Fibroblast of pulmonary artery (primary cell): ENCODE measurements around the gene ZNF740.

Experiments used
- DNase-seq: peaks from one replicate; pipeline ENCODE4 v3.0.0-alpha.2; 2010; ENCODE audit warnings: low read depth
- H3K4me3 ChIP-seq: replicated peaks from 2 replicates; pipeline ENCODE4 v1.5.1; 2011; ENCODE audit warnings: low read depth, mild to moderate bottlenecking, control low read depth, low read length, moderate library complexity
- TF ChIP-seq, protein P1 (sequence below): IDR thresholded peaks from 2 replicates; pipeline ENCODE4 v1.5.1; 2011; ENCODE audit warnings: mild to moderate bottlenecking, control low read depth, low read length, inconsistent platforms; ENCODE audit errors: missing control alignments

The ZNF740 gene

DNA sequence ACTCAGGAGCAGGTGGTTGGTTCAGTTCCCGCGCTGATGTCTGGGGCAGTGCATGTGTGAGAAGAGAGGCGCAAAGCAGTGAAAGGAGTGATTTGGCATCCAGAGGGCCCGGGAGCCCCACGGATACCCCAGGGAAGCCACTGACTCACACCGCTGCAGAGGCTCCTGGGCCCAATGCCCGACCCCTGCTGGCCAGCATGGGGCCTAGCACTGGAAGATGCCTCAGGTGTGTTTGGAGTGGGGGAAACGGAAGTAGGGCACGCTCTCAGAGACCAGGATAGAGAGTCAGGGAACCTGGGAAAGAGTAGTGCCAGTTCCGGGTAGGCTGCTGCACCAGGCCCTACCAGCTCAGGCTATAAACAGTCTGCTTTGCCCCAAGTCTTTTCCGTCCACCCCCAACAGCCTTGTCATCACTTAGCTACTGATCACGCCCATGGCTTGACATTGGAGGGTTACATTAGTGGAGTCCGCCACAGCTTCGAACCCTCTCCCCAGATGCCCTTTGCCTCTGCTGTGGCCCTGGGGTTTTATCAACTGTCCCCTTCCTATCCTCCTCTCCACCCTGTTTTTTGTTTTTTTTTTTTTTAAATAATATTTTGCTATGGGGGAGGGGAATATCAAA is 9.7 kb downstream of the ZNF740 start:
- H3K4me3 ChIP-seq = no peak overlapping the region
- DNase-seq = peak; percentile 59

DNA sequence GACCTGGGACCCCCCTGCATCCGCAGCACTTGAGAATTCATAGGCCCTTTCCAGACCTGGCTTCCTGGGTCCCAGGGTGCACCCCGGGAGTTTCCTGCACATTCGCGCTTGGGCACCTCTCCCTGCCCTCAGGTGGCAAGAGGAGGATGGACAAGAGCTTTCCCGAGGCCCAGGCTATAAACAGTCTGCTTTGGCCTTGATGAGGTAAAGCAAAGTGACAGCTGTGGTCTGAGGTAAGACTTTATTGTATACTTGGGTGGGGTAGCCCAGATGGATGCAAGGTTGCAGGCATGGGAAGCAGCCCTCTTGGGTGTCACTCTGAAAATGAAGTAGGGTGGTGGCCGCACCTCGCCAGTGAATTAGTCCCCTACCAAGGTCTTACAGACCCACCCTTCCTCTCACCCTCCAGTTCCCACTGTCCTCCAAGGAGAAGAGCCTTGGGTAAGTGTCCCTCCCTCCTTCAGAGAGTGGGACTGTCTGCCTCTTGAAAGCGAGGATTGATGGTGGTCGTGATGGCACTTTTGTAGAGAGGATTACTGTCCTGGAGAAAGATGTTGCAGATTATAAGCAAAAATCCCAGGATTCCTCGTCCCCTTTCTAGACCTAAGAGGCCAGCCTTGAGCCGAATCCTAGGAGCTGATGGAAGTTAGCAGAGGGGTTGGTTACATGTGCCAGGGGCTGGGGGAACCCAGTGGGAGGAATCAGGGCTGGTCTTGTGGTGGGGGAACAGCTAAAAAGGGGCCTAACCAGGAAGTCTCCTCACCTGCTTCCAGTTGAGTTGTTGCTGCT is 10.8 kb downstream of the ZNF740 start:
- no peak overlapping the region for H3K4me3 ChIP-seq
- no peak for DNase-seq
- TF ChIP-seq, protein P1, sequence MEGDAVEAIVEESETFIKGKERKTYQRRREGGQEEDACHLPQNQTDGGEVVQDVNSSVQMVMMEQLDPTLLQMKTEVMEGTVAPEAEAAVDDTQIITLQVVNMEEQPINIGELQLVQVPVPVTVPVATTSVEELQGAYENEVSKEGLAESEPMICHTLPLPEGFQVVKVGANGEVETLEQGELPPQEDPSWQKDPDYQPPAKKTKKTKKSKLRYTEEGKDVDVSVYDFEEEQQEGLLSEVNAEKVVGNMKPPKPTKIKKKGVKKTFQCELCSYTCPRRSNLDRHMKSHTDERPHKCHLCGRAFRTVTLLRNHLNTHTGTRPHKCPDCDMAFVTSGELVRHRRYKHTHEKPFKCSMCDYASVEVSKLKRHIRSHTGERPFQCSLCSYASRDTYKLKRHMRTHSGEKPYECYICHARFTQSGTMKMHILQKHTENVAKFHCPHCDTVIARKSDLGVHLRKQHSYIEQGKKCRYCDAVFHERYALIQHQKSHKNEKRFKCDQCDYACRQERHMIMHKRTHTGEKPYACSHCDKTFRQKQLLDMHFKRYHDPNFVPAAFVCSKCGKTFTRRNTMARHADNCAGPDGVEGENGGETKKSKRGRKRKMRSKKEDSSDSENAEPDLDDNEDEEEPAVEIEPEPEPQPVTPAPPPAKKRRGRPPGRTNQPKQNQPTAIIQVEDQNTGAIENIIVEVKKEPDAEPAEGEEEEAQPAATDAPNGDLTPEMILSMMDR = no peak

More for the DNA sequence above, 9.7 kb downstream of the ZNF740 start:
- TF ChIP-seq, protein P1 = peak; percentile 95

DNA sequence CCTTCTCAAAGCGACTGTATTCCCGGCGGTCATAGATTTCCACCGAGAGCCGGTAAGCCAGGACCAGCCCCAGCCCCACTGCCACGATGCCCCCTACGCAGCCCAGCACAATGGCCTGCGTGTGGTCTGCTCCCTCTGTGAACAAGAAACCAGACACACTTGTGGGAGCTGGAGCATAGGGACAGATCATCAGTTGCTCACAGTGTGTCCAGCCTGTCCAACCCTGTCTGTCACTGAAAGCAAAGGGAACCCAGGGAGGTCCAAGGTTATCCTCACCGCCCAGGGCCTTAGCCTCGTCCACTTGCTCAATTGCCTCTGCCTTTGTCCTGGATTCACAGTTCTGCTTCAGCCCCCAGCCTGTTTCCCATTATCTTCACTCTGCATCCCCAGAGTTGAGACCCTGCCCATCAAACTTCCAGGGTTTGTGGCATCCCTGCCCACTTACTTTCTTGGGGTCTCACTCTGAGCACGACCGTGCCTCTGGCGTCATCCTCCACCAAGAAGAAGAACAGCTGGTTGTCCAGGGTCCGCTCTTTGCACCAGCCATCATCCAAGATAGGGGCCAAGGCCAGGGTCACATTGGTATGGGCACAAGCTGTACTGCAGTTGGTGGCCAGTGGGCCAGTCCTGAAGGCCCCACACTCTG is 11.5 kb downstream of the ZNF740 start:
- no peak overlapping the region for H3K4me3 ChIP-seq
- TF ChIP-seq, protein P1 = no peak
- DNase-seq = no peak

DNA sequence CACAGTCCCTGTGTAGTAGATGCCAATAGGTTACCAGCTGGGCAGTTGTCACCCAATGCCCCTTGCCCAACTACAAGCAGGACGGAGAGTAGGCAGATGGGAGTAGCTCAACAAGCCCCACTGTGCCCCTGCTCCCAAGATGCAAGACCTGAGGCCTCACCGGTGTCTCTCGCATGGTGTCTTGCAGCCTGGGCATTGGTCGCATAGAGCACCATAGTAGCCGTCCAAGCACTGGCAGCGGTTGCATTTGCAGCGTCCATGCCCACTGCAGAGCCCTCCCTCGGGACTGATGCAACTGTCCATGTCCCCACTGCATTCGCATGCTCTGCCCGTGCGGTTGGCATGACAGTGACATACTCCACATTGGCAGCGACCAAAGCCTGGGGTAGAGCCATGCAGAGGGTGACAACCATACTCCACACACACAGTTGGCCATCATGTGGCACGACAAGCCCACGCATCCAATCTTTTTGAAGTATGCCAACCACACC is 12.1 kb downstream of the ZNF740 start:
- DNase-seq = no peak
- TF ChIP-seq, protein P1 = no peak
- H3K4me3 ChIP-seq = no peak overlapping the region

DNA sequence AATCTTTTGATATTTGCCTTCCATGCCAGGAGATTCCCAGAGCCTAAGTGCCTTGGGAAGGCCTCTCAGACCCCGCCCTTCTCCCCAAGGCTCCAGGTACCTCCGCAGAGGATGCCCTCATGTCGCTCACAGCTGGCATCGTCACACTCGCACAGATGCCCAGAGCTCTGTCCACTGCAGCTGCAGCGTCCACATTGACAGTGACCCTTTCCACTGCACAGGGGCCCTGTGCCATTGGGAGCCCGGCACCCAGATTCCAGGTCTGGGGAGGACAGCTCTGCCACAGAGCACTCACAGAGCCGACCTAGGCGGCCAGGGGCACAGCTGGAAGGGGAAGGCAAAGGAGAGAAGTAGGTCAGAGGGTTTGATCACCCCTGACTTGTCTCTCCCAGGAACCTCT is 12.5 kb downstream of the ZNF740 start:
- no peak for DNase-seq
- TF ChIP-seq, protein P1 = no peak
- H3K4me3 ChIP-seq = no peak overlapping the region

DNA sequence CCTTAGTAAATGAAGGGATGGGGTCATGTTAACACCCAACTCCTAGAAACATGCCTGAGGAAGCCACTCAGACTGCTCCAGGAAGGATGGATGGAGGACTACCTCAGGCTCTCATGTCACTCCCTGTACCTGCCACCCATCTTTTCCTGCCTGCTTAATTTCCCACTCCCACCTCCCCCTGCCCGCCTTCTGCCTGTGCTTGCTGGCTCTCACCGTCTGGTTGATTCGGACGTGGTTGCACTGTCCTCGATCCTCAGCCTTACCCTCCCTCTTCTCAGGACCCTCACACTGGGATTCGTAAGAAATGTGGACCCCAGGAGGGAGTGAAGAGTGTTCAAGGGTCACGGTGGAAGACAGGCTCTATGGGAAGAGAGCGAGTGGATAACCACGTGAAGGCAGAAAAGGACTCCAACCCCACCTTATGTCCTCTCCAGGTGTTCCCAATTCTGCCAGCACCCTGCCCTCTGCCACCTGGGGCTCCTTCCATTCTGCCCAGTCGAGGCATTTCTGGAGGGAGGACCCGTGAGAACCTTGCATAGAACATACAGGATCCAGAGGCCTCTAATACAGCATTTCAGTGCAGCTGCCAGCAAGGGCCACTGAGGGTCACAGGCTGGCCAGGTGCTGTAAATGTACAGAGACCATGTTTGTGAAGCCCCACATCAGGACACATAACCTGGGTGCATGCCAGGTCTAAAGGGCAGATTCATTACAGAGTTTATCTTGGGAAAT is 13.6 kb downstream of the ZNF740 start:
- TF ChIP-seq, protein P1 = no peak
- DNase-seq = no peak
- no peak overlapping the region for H3K4me3 ChIP-seq
